Heart right ventricle (tissue), 16 donors: ENCODE data around the gene GRWD1. TPM values are rescaled to one million over a fixed set of nuclear protein-coding genes. Genes with fewer than 3 reads are reported as not detected.

ENCODE experiments used
- ATAC-seq, 8 donors: fragments of 200-7000 bp; cut with Tn5 transposase; one replicate each; pipeline ENCODE4 v1.9.1; 2020; ENCODE audit warnings: mild to moderate bottlenecking in 8 of 8, moderate library complexity in 8 of 8, moderate number of reproducible peaks in 1 of 8
- DNase-seq, 2 donors: peaks; one replicate each; pipeline ENCODE4 v3.0.0-alpha.2; 2020
- H3K27ac ChIP-seq, 10 donors: fragments of 200-600 bp; sonication (generic) in 2 of 10; one replicate each; pipeline versions ENCODE4 v1.5.0 to v1.8.0; 2020 to 2022; ENCODE audit warnings: mild to moderate bottlenecking in 3 of 10
- H3K27me3 ChIP-seq, 7 donors: fragments of 200-600 bp; one replicate each; pipeline ENCODE4 v1.8.0; 2021 to 2022; ENCODE audit warnings: mild to moderate bottlenecking in 2 of 7
- H3K36me3 ChIP-seq, 9 donors: fragments of 200-600 bp; sonication (generic) in 1 of 9; one replicate each; pipeline versions ENCODE4 v1.5.0 to v1.8.0; 2020 to 2022; ENCODE audit warnings: mild to moderate bottlenecking in 2 of 9
- H3K4me1 ChIP-seq, 9 donors: fragments of 200-600 bp; sonication (generic) in 1 of 9; one replicate each; pipeline versions ENCODE4 v1.5.0 to v1.8.0; 2020 to 2022; ENCODE audit warnings: mild to moderate bottlenecking in 4 of 9
- H3K4me3 ChIP-seq, 10 donors: fragments of 200-600 bp; sonication (generic) in 2 of 10; one replicate each; pipeline versions ENCODE4 v1.5.0 to v1.8.0; 2020 to 2022; ENCODE audit warnings: mild to moderate bottlenecking in 7 of 10, moderate library complexity in 2 of 10
- H3K9me3 ChIP-seq, 11 donors: fragments of 200-600 bp in 10 of 11; sonication (generic) in 2 of 11; one replicate each; pipeline versions ENCODE4 v1.5.0 to v1.8.0; 2013 to 2022; ENCODE audit warnings: mild to moderate bottlenecking in 2 of 11, control low read depth in 1 of 11, moderate library complexity in 1 of 11
- CTCF ChIP-seq, 9 donors: fragments of 200-600 bp; sonication (generic) in 2 of 9; IDR thresholded peaks; one replicate each; pipeline versions ENCODE4 v1.5.0 to v1.8.0; 2021 to 2022; ENCODE audit warnings: antibody characterized with exemption in 9 of 9, mild to moderate bottlenecking in 5 of 9, moderate library complexity in 1 of 9
- WGBS, 2 donors: extraction: QIAGEN DNeasy Blood & Tissue Kit; methylation state at CpG; one replicate each; pipeline ENCODE4 v1.1.7; 2013; ENCODE audit warnings: inconsistent platforms in 1 of 2; 5-methylcytosine and 5-hydroxymethylcytosine counted together
- intact Hi-C, 10 donors: fragments of 100-400 bp; cut with DNase I; formaldehyde crosslinking; loops; one replicate each; pipeline versions ENCODE4 v1.11.1 to v1.14.2; 2022
- polyA plus RNA-seq, 2 donors: library from polyadenylated mRNA; stranded (reverse); fragments of 200-250 nt; gene quantifications; one replicate each; pipeline ENCODE4 v1.2.3, GENCODE V29; 2013
- total RNA-seq, 10 donors: library from RNA; stranded (reverse); fragmentation: NEBNext Ultra II Directional in 3 of 10; extraction: Animal tissue kit (Norgen Biotek cat#: 25700) in 3 of 10; gene quantifications; one replicate each; pipeline versions ENCODE4 v1.2.1 to v1.2.4, GENCODE V29; 2021 to 2023
- donor health status: Arrhythmogenic right ventricular cardiomyopathy.
- donor health status: ischemic (EF 13 %, LVEDD 7.1; RV severe dilation, severe dysfunction).
- donor health status: healthy with polysubstance abuse.
- donor health status: DM: no; HTN: yes; CAD: no.
- donor health status: DM: no; HTN: no; CAD: no.
- donor health status: ischemic (EF 25% LVEDD 6.9; RV normal size, moderate dysfunction).
- donor health status: ischemic (EF 25% LVEDD 5.7; RV mildly dilated, moderate dysfunction).
- donor health status: healthy.
- donor health status: DM: yes; HTN: yes; CAD: no.
- donor health status: Ischemic cardiomyopathy.
- donor health status: ischemic (EF 35%, LVEDD 5.7; RV mildly dilated, moderate dysfunction).
- donor health status: nonischemic (EF 11% LVEDD 7.7; RV severe dilation, severe dysfunction).
- donor health status: DM: yes; HTN: yes; CAD: no.
- donor health status: PGD.
- donor health status: ischemic (EF 29% LVEDD 5.4; RV normal size, mild dysfunction).
- donor health status: nonischemic (EF 23%, LVEDD 6.1; RV moderate dilation, normal function).

Gene GRWD1
- total and polyA plus RNA-seq, 12 donors: 5.6 to 26.2 (median 17.0) TPM

GRCh38 chr19:48401287-48401686, 44.5 kb upstream of the GRWD1 start:
- WGBS, 2 donors: 67 to 86% methylated on average over 5 of the region's 5 CpGs
- DNase-seq (no peak), ATAC-seq (no peak)
- Histone ChIP-seq H3K27ac (no peak overlapping the region), H3K4me3 (no peak overlapping the region), H3K36me3 (no peaks in the 10 kb centered on the region), H3K27me3 (peaks cover 14 to 30% (median 18%) of the 10 kb centered on the region in 7 donors), H3K9me3 (peaks cover 0 to 5% (median 0%) of the 10 kb centered on the region in 11 donors), H3K4me1 (peaks cover 0 to 30% (median 3%) of the 10 kb centered on the region in 9 donors)
- intact Hi-C loops: no loop called here
- TF ChIP-seq CTCF (IDR thresholded peaks at IDR 0.05): no peak

GRCh38 chr19:48403606-48404005, 42.2 kb upstream of the GRWD1 start:
- H3K27ac ChIP-seq: no peak overlapping the region
- no peak overlapping the region for H3K4me3 ChIP-seq
- DNase-seq (peak in 1 of 2 donors; percentile 69), ATAC-seq (peak in 7 of 8 donors; percentile 31 to 64 (median 58))
- H3K9me3 ChIP-seq: peaks cover 0 to 5% (median 0%) of the 10 kb centered on the region in 11 donors
- H3K4me1 ChIP-seq: peaks cover 0 to 20% (median 0%) of the 10 kb centered on the region in 9 donors
- intact Hi-C loops: no loop called here
- no peak for TF ChIP-seq CTCF (IDR thresholded peaks at IDR 0.05)
- WGBS, 2 donors: 28 to 32% methylated on average over 3 of the region's 3 CpGs
- H3K36me3 ChIP-seq: no peaks in the 10 kb centered on the region
- H3K27me3 ChIP-seq: peaks cover 0 to 19% (median 0%) of the 10 kb centered on the region in 7 donors

GRCh38 chr19:48405010-48405659, 40.6 kb upstream of the GRWD1 start:
- Histone ChIP-seq H3K27ac (no peak overlapping the region), H3K4me3 (no peak overlapping the region), H3K4me1 (peaks cover 0 to 6% (median 0%) of the 10 kb centered on the region in 9 donors), H3K9me3 (peaks cover 0 to 5% (median 0%) of the 10 kb centered on the region in 11 donors), H3K27me3 (peaks cover 0 to 12% (median 0%) of the 10 kb centered on the region in 7 donors), H3K36me3 (no peaks in the 10 kb centered on the region)
- DNase-seq (no peak), ATAC-seq (no peak)
- no peak for TF ChIP-seq CTCF (IDR thresholded peaks at IDR 0.05)
- intact Hi-C loops: no loop called here
- 91 to 92% methylated on average over 27 of the region's 27 CpGs for WGBS, 2 donors

- intact Hi-C loops: no loop called here
- Histone ChIP-seq H3K9me3 (peaks cover 0 to 5% (median 0%) of the 10 kb centered on the region in 11 donors), H3K4me3 (no peak overlapping the region), H3K27me3 (peaks cover 0 to 12% (median 0%) of the 10 kb centered on the region in 7 donors), H3K4me1 (no peaks in the 10 kb centered on the region), H3K36me3 (no peaks in the 10 kb centered on the region), H3K27ac (no peak overlapping the region)
- 76 to 84% methylated on average over 13 of the region's 13 CpGs for WGBS, 2 donors
- ATAC-seq (no peak), DNase-seq (no peak)
- TF ChIP-seq CTCF (IDR thresholded peaks at IDR 0.05): no peak
Observed at GRCh38 chr19:48405850-48406249, 39.9 kb upstream of the GRWD1 start.
